ENCODE measurements around the gene MYF5. TPM values are rescaled to one million over a fixed set of nuclear protein-coding genes. Genes with fewer than 3 reads are reported as not detected.

MYF5 gene
- not detected in 2 replicates for total RNA-seq (2014; rRNA removed)
- Bru-seq, nascent RNA = not detected
- not detected for BruChase-seq, experiment 1, labeled RNA remaining after a 6-hour chase
- BruChase-seq, experiment 2, labeled RNA remaining after a 2-hour chase = not detected
- long read RNA-seq = 0 reads

DNA sequence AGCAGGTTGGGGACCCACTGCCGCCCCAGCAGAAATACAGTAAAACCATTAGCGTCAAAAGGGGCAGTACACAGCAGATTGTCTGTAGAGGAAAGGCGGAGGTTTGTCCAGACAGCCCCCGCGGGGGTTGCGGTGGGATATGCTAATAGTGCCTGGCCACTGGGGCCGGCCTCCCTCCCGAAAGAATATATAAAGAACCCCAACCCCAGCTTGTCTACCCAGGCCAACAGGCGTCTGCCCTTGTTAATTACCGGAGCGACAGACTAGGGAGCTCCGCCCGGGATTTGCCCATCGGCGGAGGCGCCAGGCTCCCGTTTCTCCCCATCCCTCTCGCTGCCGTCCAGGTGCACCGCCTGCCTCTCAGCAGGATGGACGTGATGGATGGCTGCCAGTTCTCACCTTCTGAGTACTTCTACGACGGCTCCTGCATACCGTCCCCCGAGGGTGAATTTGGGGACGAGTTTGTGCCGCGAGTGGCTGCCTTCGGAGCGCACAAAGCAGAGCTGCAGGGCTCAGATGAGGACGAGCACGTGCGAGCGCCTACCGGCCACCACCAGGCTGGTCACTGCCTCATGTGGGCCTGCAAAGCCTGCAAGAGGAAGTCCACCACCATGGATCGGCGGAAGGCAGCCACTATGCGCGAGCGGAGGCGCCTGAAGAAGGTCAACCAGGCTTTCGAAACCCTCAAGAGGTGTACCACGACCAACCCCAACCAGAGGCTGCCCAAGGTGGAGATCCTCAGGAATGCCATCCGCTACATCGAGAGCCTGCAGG lies at the start of gene MYF5:
Gene MYF5 (plus strand): TSS at position 217 of the 774 bp plus-strand sequence. CDS start 152 bp downstream, at position 369.
- no TSS peak for BruUV-seq (replicated peaks)
- no peaks in the 10 kb centered on the region for H3K4me1 ChIP-seq (ENCODE audit: insufficient read depth, low read length)
- no peak for ATAC-seq
- H2AFZ ChIP-seq (ENCODE audit: low read length) = no peak within 1 kb of the TSS
- H3F3A ChIP-seq (ENCODE audit: low read length, unreplicated experiment) = no peaks in the 10 kb centered on the region
- peaks cover 67% of the 10 kb centered on the region for H3K27me3 ChIP-seq (ENCODE audit: low read length)
- H3K4me3 ChIP-seq (ENCODE audit: low read length) = no peak within 1 kb of the TSS
- CTCF ChIA-PET = no interaction called here
- H3K79me2 ChIP-seq (ENCODE audit: low read length) = no peaks in the 10 kb centered on the region
- no peaks in the 10 kb centered on the region for H3K36me3 ChIP-seq (ENCODE audit: low read depth, low read length)
- H3K9me3 ChIP-seq (ENCODE audit: low read length) = no peaks in the 10 kb centered on the region
- no peak within 1 kb of the TSS for H3K27ac ChIP-seq (ENCODE audit: low read length)
- no peaks in the 10 kb centered on the region for H4K20me1 ChIP-seq (ENCODE audit: low read length)
- TF ChIP-seq, protein P1, sequence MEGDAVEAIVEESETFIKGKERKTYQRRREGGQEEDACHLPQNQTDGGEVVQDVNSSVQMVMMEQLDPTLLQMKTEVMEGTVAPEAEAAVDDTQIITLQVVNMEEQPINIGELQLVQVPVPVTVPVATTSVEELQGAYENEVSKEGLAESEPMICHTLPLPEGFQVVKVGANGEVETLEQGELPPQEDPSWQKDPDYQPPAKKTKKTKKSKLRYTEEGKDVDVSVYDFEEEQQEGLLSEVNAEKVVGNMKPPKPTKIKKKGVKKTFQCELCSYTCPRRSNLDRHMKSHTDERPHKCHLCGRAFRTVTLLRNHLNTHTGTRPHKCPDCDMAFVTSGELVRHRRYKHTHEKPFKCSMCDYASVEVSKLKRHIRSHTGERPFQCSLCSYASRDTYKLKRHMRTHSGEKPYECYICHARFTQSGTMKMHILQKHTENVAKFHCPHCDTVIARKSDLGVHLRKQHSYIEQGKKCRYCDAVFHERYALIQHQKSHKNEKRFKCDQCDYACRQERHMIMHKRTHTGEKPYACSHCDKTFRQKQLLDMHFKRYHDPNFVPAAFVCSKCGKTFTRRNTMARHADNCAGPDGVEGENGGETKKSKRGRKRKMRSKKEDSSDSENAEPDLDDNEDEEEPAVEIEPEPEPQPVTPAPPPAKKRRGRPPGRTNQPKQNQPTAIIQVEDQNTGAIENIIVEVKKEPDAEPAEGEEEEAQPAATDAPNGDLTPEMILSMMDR (conservative IDR thresholded peaks at IDR 0.05; ENCODE audit: low read depth, low read length) = no peak
- no peak for TF ChIP-seq EZH2 (IDR thresholded peaks at IDR 0.05; ENCODE audit: low read length, unreplicated experiment)
- TF ChIP-seq EZH2phosphoT487 (IDR thresholded peaks at IDR 0.05; ENCODE audit: borderline replicate concordance, low read length) = no peak
- no peak within 1 kb of the TSS for H3K4me2 ChIP-seq (ENCODE audit: low read length)
- H3K9me2 ChIP-seq (replicated peaks; ENCODE audit: low read length) = no peaks in the 10 kb centered on the region
- intact Hi-C loops (cut with micrococcal nuclease) = no loop called here
- POLR2A ChIA-PET (ENCODE audit: unreplicated experiment) = no interaction called here
- H3K9ac ChIP-seq (ENCODE audit: low read length) = no peak within 1 kb of the TSS
- no peak for DNase-seq

DNA sequence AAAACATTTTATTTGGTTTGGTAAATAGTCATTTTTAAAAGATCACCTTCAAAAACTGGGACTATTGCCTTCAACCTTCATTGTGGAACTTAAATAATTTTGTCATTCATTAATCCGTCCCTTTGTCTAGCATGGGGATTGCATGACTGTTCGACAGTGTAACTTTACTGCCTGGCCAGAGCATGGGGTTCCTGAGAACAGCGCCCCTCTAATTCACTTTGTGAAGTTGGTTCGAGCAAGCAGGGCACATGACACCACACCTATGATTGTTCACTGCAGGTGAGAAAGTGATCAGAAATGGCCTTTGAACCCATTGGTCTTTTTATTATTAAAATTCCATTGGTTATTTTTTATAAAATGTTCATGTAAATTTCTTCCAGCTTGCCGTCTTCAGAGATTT lies 46.5 kb upstream of the MYF5 start:
- Histone ChIP-seq H3K9ac (ENCODE audit: low read length) (no peak overlapping the region), H3K4me2 (ENCODE audit: low read length) (no peak overlapping the region), H3K36me3 (ENCODE audit: low read depth, low read length) (no peaks in the 10 kb centered on the region), H3K79me2 (ENCODE audit: low read length) (no peaks in the 10 kb centered on the region), H3K9me2 (replicated peaks; ENCODE audit: low read length) (no peaks in the 10 kb centered on the region), H3F3A (ENCODE audit: low read length, unreplicated experiment) (no peaks in the 10 kb centered on the region), H2AFZ (ENCODE audit: low read length) (no peak overlapping the region), H3K27ac (ENCODE audit: low read length) (no peak overlapping the region), H3K4me3 (ENCODE audit: low read length) (no peak overlapping the region), H3K4me1 (ENCODE audit: insufficient read depth, low read length) (no peaks in the 10 kb centered on the region), H4K20me1 (ENCODE audit: low read length) (no peaks in the 10 kb centered on the region), H3K9me3 (ENCODE audit: low read length) (no peaks in the 10 kb centered on the region), H3K27me3 (ENCODE audit: low read length) (peaks cover 5% of the 10 kb centered on the region; the same call in 1 of the 2 replicates)
- DNase-seq (no peak), ATAC-seq (no peak)
- BruUV-seq (replicated peaks) = no TSS peak
- TF ChIP-seq, protein P1 (conservative IDR thresholded peaks at IDR 0.05; ENCODE audit: low read depth, low read length) = no peak
- TF ChIP-seq EZH2 (IDR thresholded peaks at IDR 0.05; ENCODE audit: low read length, unreplicated experiment) (no peak), EZH2phosphoT487 (IDR thresholded peaks at IDR 0.05; ENCODE audit: borderline replicate concordance, low read length) (no peak)
- ChIA-PET POLR2A (ENCODE audit: unreplicated experiment) (no interaction called here), CTCF (no interaction called here)
- intact Hi-C loops (cut with micrococcal nuclease) = loop anchor here (5.0 to 10.0 kb wide), 2 partner anchors 65 to 358 kb away; no protein-coding TSS in a partner anchor

Data from PC-3 (cell line).